Glutamatergic neuron (in vitro differentiated cells): Measurements from ENCODE around the gene DAPL1. TPM values are rescaled to one million over a fixed set of nuclear protein-coding genes. Genes with fewer than 3 reads are reported as not detected.

Experiments used
- DNase-seq: peaks from one replicate; pipeline ENCODE4 v3.0.0; 2022
- H3K27ac Mint-ChIP-seq: one replicate; pipeline ENCODE4 v1.8.0; 2020; ENCODE audit warnings: mild to moderate bottlenecking, mixed read lengths, inconsistent platforms; ENCODE audit not compliant: unreplicated experiment
- H3K27me3 Mint-ChIP-seq: one replicate; pipeline ENCODE4 v1.8.0; 2020; ENCODE audit warnings: mild to moderate bottlenecking, moderate library complexity, mixed read lengths, inconsistent platforms; ENCODE audit not compliant: unreplicated experiment
- H3K36me3 Mint-ChIP-seq: one replicate; pipeline ENCODE4 v1.8.0; 2020; ENCODE audit warnings: mild to moderate bottlenecking, mixed read lengths, inconsistent platforms; ENCODE audit not compliant: unreplicated experiment
- H3K4me1 Mint-ChIP-seq: one replicate; pipeline ENCODE4 v1.8.0; 2020; ENCODE audit warnings: mild to moderate bottlenecking, low read depth, mixed read lengths, inconsistent platforms; ENCODE audit not compliant: unreplicated experiment
- H3K4me3 Mint-ChIP-seq: one replicate; pipeline ENCODE4 v1.8.0; 2020; ENCODE audit warnings: mild to moderate bottlenecking, mixed read lengths, inconsistent platforms; ENCODE audit not compliant: unreplicated experiment
- H3K9me3 Mint-ChIP-seq: one replicate; pipeline ENCODE4 v1.8.0; 2020; ENCODE audit warnings: mild to moderate bottlenecking, moderate library complexity, mixed read lengths, inconsistent platforms; ENCODE audit not compliant: unreplicated experiment
- total RNA-seq: library from RNA; stranded (reverse); fragmentation: NEBNext Ultra II Directional; extraction: Animal tissue kit (Norgen Biotek cat#: 25700); gene quantifications from one replicate; pipeline ENCODE4 v1.2.1, GENCODE V29; 2021; ENCODE audit not compliant: unreplicated experiment
- TF ChIP-seq, protein P1 (sequence below): fragments of 200-600 bp; sonication (generic); IDR thresholded peaks from one replicate; pipeline ENCODE4 v1.5.0; 2021; ENCODE audit not compliant: partially characterized antibody, unreplicated experiment

Gene DAPL1
- total RNA-seq, 1 donor from 2014 or later, result not detected

DNA sequence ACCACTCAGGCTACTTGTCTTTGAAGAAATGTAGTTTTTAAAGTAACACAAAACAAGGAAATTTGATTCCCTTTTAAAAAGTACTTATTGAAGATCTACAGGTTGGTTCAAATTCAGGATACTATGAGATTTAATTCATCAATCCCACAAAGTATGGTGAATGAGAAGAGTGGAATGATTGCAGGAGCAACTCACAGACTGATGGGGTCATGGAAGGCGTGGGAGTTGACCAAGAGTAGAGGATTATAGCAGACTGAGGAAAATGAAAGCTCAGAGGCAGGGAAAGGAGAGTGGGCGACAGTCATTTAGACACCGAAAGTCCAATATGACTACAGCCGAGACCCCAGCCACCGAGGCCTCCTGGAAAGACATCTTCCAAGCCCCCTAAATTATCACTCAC, 12.5 kb upstream of the DAPL1 start:
- no peak overlapping the region for H3K4me3 Mint-ChIP-seq
- DNase-seq, result no peak
- TF ChIP-seq, protein P1, sequence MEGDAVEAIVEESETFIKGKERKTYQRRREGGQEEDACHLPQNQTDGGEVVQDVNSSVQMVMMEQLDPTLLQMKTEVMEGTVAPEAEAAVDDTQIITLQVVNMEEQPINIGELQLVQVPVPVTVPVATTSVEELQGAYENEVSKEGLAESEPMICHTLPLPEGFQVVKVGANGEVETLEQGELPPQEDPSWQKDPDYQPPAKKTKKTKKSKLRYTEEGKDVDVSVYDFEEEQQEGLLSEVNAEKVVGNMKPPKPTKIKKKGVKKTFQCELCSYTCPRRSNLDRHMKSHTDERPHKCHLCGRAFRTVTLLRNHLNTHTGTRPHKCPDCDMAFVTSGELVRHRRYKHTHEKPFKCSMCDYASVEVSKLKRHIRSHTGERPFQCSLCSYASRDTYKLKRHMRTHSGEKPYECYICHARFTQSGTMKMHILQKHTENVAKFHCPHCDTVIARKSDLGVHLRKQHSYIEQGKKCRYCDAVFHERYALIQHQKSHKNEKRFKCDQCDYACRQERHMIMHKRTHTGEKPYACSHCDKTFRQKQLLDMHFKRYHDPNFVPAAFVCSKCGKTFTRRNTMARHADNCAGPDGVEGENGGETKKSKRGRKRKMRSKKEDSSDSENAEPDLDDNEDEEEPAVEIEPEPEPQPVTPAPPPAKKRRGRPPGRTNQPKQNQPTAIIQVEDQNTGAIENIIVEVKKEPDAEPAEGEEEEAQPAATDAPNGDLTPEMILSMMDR, result no peak
- no peaks in the 10 kb centered on the region for H3K27me3 Mint-ChIP-seq
- H3K9me3 Mint-ChIP-seq, result peaks cover 2% of the 10 kb centered on the region
- H3K36me3 Mint-ChIP-seq, result no peaks in the 10 kb centered on the region
- H3K27ac Mint-ChIP-seq, result no peak overlapping the region
- H3K4me1 Mint-ChIP-seq, result peaks cover 7% of the 10 kb centered on the region

DNA sequence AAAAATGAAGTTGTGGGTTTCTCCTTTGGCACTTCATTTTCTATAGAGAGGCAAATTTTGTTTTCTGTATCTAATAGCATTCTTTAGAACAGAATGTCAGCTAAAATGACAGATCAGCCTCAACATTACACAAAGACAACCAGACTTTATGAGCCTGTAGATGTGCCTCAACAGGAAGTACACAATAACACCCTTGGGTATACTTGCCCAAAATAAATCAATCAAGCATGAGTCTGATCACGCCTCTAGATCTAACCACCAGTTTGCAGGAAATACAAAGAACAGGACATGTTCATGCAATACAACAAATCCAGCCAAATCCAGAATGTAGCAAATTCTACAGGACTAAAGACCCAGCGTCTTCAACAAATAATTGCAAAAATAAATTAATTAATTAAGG, 11.2 kb upstream of the DAPL1 start:
- Mint-ChIP-seq H3K9me3 (peaks cover 2% of the 10 kb centered on the region), H3K27me3 (no peaks in the 10 kb centered on the region)

DNA sequence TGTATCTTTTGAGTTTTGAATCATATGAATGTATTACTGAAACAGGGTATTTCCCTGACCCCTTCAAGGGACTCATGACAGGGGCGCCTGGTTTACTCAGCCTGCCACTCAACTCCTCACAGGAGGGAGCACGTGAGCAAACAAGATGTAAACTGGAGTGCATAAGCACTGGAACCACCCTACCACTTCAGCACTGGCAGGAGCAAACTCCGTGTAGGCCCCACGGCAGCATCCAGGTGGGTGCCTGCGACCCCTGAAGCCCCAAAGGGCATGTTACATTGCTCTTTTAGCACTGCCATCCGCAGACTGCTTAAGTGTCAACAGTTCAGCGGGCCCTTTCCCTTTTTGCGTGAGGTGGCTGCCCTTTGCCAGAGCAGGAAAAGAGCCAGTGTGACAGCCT, 8.2 kb upstream of the DAPL1 start:
- Mint-ChIP-seq H3K9me3 (peaks cover 2% of the 10 kb centered on the region), H3K27ac (no peak overlapping the region), H3K4me3 (no peak overlapping the region), H3K27me3 (no peaks in the 10 kb centered on the region), H3K4me1 (peaks cover 2% of the 10 kb centered on the region), H3K36me3 (no peaks in the 10 kb centered on the region)
- no peak for DNase-seq
- TF ChIP-seq, protein P1, result no peak

More for the DNA sequence above, 11.2 kb upstream of the DAPL1 start:
- TF ChIP-seq, protein P1, result no peak
- H3K27ac Mint-ChIP-seq, result no peak overlapping the region
- DNase-seq, result no peak
- no peak overlapping the region for H3K4me3 Mint-ChIP-seq
- peaks cover 7% of the 10 kb centered on the region for H3K4me1 Mint-ChIP-seq
- H3K36me3 Mint-ChIP-seq, result no peaks in the 10 kb centered on the region

DNA sequence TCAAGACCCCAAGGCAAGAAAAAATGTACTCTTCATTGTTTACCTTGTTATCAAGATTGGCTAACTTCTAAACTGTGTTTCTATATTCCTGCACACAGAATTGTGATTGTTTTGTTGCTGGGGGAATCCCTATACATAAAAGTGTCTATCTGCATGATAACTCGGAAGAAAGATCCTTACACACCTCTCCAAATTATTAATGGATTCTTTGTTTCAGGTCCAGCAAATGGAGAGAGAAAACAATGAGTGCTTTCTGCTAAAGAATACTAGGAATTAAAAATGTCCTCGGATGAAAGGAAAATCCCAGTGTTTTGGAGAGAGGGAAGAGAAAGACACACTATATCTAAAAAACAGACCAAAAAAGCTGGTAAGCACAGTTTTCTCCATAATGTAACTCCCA, 6.2 kb upstream of the DAPL1 start:
- H3K27me3 Mint-ChIP-seq, result no peaks in the 10 kb centered on the region
- DNase-seq, result no peak
- TF ChIP-seq, protein P1, result no peak
- H3K4me1 Mint-ChIP-seq, result peaks cover 1% of the 10 kb centered on the region
- no peaks in the 10 kb centered on the region for H3K9me3 Mint-ChIP-seq
- H3K27ac Mint-ChIP-seq, result no peak overlapping the region
- no peak overlapping the region for H3K4me3 Mint-ChIP-seq
- H3K36me3 Mint-ChIP-seq, result no peaks in the 10 kb centered on the region

DNA sequence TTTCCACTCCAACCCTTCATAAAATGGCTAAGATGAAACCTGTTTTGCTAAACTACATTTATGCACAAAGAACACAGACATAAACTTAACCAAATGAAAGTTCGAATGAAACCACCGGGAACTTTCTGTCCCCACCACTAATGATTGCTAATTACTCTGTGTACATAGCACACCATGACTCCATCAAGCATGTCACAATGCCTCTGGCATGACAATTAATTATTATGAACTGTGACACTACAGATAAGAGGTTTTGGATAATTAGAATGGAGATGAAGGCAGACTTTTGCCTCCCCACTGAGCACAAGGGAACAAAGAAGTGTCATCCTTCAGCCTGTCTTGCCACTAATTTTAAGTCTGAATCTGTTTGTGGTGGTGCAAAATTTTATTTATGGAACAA, 1.5 kb downstream of the DAPL1 start:
- H3K27me3 Mint-ChIP-seq, result no peaks in the 10 kb centered on the region
- no peaks in the 10 kb centered on the region for H3K36me3 Mint-ChIP-seq
- peaks cover 14% of the 10 kb centered on the region for H3K4me1 Mint-ChIP-seq
- H3K4me3 Mint-ChIP-seq, result no peak overlapping the region
- no peak overlapping the region for H3K27ac Mint-ChIP-seq
- no peaks in the 10 kb centered on the region for H3K9me3 Mint-ChIP-seq
- no peak for DNase-seq
- TF ChIP-seq, protein P1, result no peak
